CD1c-positive myeloid dendritic cell (primary cell): ENCODE results near the gene ATP2B2.

Experiments used
- DNase-seq: peaks from one replicate; pipeline ENCODE4 v3.0.0-alpha.2; 2016; ENCODE audit errors: extremely low spot score

Gene ATP2B2

GRCh38 chr3:10529809-10530208, 24.4 kb upstream of the ATP2B2 start:
- DNase-seq = no peak

GRCh38 chr3:10528046-10528445, 22.7 kb upstream of the ATP2B2 start:
- no peak for DNase-seq

GRCh38 chr3:10527295-10528001, 22.1 kb upstream of the ATP2B2 start:
- no peak for DNase-seq

- no peak for DNase-seq
These were observed 21.0 kb upstream of the ATP2B2 start for GRCh38 chr3:10526366-10526765.

- DNase-seq = no peak
These were observed 19.5 kb upstream of the ATP2B2 start for GRCh38 chr3:10524799-10525301.

- DNase-seq = no peak
These were observed 18.9 kb upstream of the ATP2B2 start for GRCh38 chr3:10524270-10524669.

GRCh38 chr3:10523561-10523960, 18.2 kb upstream of the ATP2B2 start:
- DNase-seq = no peak

GRCh38 chr3:10522646-10523303, 17.4 kb upstream of the ATP2B2 start:
- no peak for DNase-seq

- no peak for DNase-seq
These were observed 16.5 kb upstream of the ATP2B2 start for GRCh38 chr3:10521772-10522441.

GRCh38 chr3:10520072-10520471, 14.7 kb upstream of the ATP2B2 start:
- DNase-seq = no peak

- no peak for DNase-seq
These were observed 13.8 kb upstream of the ATP2B2 start for GRCh38 chr3:10519236-10519635.

GRCh38 chr3:10518506-10519150, 13.2 kb upstream of the ATP2B2 start:
- DNase-seq = no peak

- no peak for DNase-seq
These were observed 12.2 kb upstream of the ATP2B2 start for GRCh38 chr3:10517627-10518026.

GRCh38 chr3:10516544-10517452, 11.4 kb upstream of the ATP2B2 start:
- no peak for DNase-seq

- no peak for DNase-seq
These were observed 10.6 kb upstream of the ATP2B2 start for GRCh38 chr3:10515884-10516495.

GRCh38 chr3:10515396-10515795, 10.0 kb upstream of the ATP2B2 start:
- no peak for DNase-seq

GRCh38 chr3:10514407-10515069, 9.2 kb upstream of the ATP2B2 start:
- DNase-seq = no peak

- no peak for DNase-seq
These were observed 7.9 kb upstream of the ATP2B2 start for GRCh38 chr3:10513306-10513705.

- DNase-seq = no peak
These were observed 7.3 kb upstream of the ATP2B2 start for GRCh38 chr3:10512687-10513086.

- DNase-seq = no peak
These were observed 6.6 kb upstream of the ATP2B2 start for GRCh38 chr3:10511809-10512494.
